NCI-H2029 treated with DMSO at 0.1 percent for 48 hours (cell line): ENCODE measurements around the gene GALE.
A peak's percentile ranks its signal among the peaks of the same experiment; 100 is the strongest.
"Not testable (repeated sequence)": the region's sequence is repeated elsewhere in the genome, so short reads cannot be mapped to it uniquely, and the experiment has no call there.

Source experiments
- DNase-seq: peaks from one replicate; lab custom pipeline; 2025; lab: John Stamatoyannopoulos, UW

GALE gene

DNA sequence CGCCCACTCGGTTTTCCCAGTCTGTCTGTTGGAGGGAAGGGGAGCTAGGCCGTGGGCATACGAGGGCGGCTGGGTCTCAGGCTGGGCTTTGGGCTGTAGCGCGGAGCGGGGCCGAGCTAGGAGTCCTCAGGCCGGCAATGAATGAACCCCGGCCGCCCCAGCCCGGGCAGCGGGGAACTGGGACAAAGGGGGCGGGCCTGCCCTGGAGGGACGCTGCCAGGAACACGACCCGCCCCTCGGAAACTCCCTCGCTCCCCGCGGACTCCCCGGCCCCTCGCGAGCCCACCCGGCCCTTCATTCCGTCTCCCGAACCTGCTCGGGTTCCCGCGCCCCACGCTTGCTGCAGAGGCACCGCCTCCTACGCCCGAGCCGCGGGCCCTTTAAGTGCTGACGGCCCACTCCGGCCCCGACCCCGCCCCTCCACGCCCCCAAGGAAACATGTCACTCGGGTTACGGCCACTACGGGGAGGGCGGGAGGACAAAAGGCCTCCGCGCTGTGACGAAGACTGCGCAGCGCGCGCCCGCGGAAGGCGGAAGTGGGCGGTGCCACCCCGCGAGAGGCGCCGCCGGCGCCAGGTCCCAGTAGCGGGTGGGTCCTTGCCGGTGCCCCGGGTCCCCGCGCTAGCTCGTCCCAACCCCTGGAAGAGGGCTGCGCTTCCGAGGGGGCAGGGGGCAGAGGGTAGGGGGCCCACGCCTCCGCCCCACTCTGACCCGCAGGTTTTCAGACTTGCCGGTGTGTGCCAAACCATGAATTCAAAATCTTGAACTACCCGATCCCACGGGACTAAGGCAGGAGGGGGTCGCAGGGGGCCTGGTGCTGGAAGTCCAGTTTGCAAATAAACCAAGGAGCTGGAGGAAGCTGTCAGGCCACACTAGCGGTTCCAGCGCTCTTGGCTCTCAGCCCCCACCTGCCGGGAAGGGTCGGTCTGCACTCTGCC is at the start of gene GALE:
Gene GALE, minus strand, starts transcription at position 355 of the 938 bp plus-strand sequence. CDS start 1,747 bp downstream, outside the sequence.
- peak; percentile 54 for DNase-seq

DNA sequence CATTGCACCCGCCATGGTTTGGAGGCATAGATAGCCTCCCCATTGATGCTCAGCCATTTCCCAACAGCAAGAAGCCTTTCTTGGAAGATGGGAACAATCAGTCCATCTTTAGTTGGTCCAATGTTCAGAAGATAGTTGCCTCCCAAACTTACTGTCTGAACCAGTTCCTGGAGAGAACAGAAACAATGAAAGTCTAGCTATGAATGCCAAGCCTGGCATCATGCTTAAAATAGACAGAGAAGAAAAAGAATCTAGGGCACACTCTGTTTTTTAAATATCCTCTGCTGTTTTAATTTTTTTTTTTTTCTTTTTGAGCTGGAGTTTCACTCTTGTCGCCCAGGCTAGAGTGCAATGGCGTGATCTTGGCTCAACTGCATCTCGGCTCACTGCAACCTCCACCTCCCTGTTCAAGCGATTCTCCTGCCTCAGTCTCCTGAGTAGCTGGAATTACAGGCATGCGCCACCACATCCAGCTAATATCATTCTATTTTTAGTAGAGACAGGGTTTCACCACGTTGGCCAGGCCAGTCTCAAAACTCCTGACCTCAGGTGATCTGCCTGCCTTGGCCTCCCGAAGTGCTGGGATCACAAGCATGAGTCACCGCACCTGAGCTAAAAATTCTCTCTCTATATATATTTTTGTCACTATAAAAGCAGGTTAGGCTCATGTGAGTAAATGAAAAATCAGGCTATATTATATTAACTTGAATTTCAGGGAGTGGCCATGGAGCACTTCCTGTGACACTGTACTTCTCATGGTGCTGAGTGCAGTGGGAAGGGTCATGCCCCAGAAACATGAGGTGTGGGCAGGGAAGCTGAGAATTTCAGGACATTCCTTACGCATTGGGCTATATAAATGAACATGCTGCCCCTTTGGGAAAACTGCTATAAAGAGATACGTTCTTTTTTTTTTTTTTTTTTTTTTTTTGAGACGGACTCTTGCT is 48.4 kb upstream of the GALE start:
- DNase-seq = no peak

DNA sequence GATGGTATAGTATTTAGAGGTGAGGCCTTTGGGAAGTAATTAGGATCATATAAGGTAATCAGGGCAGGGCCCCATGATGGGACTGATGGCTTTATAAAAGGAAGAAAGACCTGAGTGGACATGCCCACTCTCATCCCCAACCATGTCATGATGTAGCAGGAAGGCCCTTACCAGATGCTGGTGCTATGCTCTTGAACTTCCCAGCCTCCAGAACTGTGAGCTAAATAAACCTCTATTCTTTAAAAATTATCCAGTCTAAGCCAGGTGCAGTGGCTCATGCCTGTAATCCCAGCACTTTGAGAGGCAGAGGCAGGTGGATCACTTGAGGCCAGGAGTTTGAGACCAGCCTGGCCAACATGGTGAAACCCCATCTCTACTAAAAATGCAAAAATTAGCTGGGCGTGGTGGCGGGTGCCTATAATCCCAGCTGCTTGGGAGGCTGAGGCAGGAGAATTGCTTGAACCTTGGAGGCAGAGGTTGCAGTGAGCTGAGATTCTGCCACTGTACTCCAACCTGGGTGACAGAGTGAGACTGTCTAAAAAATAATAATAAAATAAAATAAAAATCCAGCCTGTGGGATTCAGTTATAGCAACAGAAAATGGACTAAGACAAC is 47.0 kb upstream of the GALE start:
- not testable (repeated sequence) for DNase-seq

DNA sequence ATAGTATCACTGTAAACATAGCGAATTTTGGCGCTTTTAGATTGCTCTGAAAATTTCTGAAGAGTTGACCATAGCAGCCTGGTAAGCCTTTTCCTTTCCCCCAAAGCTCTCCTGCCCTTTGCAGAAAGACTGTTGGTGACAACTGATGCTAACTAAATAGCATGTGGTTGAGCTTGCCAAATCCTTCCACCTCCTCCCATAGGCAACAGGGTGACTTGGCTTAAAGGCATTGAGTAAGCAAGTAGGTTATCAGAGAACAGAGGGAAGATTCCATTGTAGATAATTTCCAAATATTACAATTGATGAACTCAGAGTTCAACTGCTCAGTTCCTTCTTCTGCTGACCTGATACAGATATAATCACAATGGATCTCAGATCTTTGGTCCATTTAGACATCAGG is 44.6 kb upstream of the GALE start:
- DNase-seq = no peak

DNA sequence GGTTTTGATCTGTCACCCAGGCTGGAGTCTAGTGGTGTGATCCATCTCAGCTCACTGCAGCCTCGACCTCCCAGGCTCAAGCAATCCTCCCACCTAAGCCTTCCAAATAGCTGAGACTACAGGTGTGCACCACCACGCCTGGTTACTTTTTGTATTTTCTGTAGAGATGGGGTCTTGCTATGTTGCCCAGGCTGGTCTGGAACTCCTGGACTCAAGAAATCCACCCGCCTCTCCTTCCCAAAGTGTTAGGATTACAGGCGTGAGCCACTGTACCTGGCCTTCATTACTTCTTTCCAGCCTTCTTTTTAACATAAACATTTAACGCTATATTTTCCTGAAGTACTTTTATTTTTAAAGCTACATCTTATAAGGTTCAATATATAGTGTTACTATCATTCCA is 43.1 kb upstream of the GALE start:
- no peak for DNase-seq

DNA sequence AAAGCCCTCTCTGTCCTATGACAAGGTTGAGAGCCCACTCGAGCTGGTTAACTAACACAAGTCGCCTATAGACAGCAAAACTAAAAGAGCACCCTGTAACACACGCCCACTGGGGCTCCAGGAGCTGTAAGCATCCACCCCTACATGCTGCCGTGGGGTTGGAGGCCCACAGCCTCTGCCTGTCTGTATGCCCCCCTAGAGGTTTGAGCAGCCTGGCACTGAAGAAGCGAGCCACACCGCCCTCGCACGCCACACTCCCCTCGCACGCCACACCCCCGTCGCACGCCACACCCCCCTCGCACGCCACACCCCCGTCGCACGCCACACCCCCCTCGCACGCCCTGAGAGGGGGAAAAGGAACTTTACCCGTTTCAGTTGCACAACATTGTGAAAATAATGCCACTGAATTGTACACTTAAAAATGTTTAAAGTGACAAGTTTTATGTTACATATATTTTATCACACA is 37.9 kb upstream of the GALE start:
- DNase-seq = no peak

DNA sequence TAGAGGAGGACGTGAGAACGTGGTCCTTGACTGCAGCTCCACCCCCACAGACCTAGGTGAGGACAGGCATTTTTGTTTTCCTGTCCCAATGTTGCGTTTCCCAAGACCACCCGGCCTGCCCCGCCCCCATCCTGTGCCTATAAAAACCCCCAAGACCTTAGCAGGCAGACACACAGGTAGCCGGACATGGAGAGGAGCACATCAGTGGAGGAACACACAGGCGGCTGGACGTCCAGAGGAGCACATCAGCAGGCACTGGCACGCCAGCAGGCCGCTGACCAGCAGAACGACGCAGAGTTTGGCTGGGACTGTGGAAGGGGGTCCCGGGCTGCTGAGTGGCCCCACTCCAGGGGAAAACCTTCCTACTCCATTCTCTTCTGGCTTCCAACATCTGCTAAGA is 37.4 kb upstream of the GALE start:
- no peak for DNase-seq

DNA sequence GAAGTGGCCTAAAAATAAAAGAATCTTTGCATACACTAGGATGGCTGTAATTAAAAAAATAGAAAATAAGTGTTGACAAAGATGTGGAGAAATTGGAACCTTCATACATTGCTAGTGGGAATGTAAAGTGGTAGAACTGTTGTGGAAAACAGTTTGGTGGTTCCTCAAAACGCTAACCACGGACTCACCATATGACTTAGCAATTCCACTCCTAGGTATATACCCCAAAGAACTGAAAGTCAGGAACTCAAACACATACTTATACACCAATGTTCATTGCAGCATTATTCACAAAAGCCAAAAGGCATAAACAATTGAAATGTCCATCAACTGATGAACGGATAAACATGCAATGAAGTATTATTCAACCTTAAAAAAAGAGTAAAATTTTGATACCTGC is 35.5 kb upstream of the GALE start:
- no peak for DNase-seq

DNA sequence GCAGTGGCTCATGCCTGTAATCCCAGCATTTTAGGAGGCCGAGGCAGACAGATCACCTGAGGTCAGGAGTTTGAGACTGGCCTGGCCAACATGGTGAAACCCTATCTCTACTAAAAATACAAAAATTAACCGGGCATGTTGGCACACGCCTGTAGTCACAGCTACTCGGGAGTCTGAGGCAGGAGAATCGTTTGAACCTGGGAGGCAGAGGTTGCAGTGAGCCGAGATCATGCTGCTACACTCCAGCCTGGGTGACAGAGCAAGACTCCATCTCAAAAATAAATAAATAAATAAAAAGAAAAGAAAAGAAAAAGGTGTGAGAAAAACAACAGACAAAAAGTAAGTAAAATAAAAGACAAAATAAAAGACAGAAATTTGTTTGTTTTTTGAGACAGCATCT is 33.6 kb upstream of the GALE start:
- DNase-seq = not testable (repeated sequence)

DNA sequence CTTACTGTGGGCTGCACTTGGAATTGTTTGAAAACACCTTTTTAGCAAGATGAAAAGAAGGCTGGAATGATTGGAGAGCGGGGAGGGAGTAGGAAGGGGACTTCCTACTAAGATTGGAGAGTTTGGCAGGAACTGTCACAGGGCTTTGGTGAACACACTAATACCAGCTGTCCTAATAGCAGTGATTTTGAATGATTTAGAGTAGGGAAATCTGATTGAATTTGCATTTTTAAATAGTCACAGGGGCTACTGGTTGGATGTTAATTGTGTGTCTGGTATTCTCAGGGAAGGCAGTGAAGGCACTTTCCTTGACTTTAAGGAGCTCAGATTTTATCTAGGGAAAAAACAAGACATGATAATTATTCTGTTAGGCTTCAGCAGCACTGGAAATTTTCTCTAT is 27.2 kb upstream of the GALE start:
- no peak for DNase-seq

DNA sequence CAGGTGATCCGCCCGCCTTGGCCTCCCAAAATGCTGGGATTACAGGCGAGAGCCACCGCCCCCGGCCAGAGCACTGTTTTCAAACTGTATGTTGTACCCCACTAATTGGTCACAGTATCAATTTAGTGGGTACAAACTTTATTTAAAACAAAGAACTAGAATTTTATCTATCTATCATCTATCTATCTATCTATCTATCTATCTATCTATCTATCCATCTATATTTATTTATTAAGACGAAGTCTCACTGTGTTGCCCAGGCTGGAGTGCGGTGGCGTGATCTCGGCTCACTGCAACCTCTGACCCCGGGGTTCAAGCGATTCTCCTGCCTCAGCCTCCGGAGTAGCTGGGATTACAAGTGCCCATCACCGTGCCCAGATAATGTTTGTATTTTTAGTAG is 26.0 kb upstream of the GALE start:
- not testable (repeated sequence) for DNase-seq

DNA sequence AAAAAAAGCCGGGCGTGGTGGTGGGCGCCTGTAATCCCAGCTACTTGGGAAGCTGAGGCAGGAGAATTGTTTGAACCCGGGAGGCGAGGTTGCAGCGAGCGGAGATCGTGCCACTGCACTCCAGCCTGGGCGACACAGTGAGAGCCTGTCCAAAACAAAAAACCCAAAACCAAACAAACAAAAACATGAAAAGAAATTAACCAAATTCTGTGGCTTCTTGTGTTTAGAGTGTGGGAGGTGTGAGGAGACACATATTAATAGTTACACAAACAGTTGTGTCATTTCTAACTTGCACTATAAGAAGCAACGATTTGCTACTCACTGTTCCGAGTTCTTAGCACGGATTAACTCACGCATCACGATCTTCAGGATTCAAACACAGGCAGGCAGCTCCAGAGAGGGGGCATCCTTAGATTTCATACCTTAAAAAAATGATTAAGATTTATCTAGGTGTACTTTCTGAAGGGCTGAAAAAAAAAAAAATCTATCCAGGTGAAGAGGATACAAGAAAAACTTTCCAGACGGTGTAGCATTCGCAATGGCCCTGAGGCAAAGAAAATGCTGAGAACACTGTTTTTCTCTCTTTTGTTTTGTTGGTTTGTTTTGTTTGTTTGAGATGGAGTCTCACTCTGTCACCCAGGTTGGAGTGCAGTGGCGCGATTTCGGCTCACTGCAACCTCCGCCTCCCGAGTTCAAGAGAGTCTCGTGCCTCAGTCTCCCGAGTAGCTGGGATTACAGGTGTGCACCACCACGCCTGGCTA is 25.4 kb upstream of the GALE start:
- DNase-seq = no peak

DNA sequence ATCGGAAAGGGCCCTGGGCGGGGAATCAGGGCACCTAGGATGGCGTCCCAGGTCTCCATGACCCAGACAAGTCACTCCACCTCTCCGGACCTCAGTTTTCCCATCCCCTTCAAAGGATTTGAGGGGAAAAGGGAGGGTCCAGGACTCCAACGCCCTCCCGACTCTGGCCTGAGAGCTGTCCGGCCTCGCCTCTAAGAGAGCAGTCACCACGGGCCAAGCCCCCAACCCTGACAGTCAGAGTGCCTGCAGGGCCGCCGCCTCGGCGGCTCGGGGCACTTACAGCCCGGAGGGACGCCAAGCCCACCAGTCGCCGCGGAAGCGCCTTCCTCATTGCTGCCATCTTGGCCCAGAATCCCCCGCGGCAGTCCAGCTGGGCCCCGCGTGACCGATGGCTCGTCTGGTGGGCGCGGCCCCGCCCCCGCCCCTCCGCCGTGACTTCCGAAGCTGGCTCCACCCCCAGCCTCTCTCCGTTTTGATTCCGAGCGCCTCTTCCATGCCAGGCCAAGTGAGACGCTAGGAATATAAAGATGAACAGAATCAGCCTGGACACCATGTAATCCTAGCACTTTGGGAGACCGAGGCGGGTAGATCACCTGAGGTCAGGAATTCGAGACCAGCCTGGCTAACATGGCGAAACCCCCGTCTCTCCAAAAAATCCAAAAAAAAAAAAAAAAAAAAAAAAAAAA is 24.7 kb upstream of the GALE start, which contains the start of gene HMGCL:
Gene HMGCL, minus strand, starts transcription at position 354 of the 686 bp plus-strand sequence. Its CDS starts 14 bp downstream, at position 340.
- peak; percentile 35 for DNase-seq

DNA sequence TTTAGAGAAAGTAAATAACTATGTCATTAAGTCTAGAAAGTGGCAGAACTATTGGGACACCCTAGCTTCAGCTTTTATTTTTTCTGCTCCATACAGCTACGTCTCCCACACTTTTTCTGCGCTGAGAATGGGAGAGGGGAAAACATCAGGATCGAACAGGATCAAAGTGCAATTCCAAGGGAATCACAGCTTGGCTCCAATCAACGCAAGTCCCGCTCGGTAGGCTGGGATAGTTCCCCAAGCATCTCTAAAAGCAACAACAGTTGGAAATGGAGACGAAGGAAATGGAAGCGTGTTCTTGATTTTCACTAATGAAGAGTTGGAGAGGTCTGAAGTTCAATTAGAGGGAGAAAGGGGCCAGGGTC is 24.1 kb upstream of the GALE start:
- no peak for DNase-seq

DNA sequence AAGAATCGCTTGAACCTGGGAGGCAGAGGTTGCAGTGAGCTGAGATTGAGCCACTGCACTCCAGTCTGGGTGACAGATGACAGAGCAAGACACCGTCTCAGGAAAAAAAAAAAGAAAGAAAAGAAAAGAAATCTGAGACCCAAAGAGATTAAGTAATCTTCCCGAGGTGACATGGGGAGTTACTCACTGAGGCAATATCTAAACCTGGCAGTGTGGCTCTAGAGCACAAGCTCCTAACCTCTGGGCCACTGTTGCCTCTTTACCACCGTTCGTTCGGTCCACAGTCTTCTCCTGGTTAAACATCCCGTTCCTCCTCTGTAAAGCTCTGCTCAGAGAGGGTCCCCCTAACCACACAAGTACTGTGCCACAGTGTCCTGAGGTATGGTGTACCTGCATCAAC is 23.2 kb upstream of the GALE start:
- no peak for DNase-seq

DNA sequence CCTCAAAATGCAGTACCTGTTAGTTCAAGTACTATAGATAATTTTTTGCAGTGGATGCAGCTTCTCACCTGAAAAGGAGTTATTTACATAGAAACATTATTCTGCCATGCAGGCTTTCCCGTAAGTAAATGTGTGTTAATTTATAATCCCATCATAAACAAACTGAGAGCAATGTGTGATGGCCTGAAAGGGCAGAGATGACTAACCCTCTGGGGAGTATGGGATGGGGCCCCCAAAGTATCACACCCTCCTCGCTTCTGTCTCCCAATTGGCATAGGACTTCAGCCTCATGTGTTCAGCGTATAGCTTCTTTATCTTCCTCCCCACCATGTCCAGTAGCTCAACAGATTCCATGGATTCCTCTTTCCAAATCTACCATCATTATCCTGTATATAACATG is 17.1 kb upstream of the GALE start:
- DNase-seq = no peak

DNA sequence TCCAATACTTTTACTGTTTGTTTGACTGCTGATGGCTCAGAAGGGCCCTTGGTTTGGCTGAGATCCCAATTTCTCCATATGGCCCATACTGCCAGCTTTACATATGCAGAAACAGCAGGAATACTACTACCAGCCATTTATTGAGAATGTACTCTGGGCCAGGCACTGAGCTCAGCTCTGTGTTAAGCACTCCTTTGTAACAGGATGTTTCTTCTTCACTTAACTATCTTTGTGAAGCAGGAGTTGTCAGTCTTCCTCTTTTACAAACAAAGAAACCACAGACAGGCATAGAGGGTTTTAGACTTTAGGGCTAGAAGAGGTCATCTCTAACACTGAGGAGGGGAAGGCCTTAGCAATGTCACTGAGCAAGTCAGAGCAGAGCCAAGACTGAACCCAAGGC is 16.4 kb upstream of the GALE start:
- no peak for DNase-seq

DNA sequence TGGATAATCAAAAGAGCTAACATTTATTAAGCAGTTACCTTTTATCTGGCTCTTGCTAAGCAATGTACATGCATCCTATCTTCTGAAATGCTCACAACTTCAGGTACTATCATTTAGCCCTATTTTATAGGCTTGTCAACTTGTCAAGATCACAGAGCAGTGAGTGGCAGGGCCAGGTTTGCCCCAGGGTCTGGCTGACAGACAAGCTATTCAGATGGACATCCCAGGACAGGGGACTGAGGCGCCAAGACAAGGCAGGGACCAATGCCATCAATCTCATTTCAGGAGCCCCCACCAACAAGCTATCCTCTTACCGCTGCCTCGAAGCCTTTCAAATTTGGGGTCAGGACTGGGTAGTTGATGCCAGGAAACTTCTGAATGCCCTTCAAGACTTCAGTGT is 15.8 kb upstream of the GALE start:
- no peak for DNase-seq

DNA sequence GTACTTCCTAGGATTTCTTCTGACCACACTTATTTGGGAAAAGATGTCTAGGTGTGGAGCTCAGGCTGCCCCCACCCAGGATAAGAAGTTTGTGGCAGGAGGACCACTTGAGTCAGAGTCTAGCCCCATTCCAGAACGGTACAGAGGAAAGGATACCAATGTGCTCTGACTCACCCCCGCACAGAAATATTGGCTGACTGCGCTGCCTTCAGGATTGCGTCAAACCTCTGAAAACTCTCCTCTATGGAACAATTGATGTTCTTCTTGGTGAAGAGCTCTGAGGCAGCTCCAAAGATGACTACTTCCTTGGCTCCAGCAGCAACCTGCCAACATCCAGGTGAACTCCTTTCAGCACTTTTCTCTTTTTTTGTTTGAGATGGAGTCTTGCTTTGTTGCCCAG is 13.5 kb upstream of the GALE start:
- DNase-seq = no peak

DNA sequence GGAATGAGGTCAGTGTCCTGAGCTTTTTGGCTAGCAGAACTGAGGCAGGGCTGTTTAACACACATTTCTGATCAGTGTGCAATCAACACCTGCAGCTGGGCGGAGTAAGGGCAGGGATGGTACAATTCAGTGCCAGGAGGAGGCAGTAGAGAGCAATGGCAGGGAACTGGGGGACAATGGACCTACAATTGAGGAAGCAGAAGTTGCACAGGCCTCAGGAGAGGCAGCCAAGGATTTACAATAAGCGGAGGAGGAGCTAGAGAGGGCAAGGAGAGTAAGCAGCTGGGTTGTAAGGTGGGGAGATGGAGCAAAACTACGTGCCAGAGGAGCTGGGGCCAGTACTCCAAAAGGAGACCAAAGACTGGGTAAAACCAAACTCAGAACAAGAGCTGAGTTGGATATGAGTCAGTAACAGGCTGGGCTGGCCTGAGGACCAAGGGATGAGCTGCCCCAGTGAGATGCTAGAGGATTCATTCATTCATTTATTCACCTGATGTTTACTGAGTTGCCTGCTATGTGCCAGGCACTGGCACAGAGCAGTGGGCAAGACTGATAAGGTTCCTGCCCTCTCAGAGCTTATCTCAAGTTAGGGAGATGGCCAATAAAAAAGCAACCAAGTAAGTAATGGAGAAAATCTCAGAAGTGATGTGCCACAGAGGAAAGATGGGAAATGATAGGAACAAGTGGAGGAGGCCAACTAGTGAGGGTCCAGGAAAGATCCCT is 10.4 kb upstream of the GALE start:
- no peak for DNase-seq
